A673 (cell line): ENCODE results near the gene PDGFD.

ENCODE experiments used
- CTCF ChIP-seq: fragments of 300-800, 200-600 bp; sonication (generic); conservative IDR thresholded peaks from 2 replicates; pipeline ENCODE4 v1.5.1; 2017; ENCODE audit warnings: low read depth, mild to moderate bottlenecking, antibody characterized with exemption, low read length, moderate library complexity, mixed read lengths
- EZH2 ChIP-seq: fragments of 200-600 bp; sonication (generic); IDR thresholded peaks from 2 replicates; pipeline ENCODE4 v1.6.1; 2017; ENCODE audit warnings: borderline replicate concordance, low read depth, mild to moderate bottlenecking, mixed read lengths, antibody characterized with exemption, low read length; ENCODE audit not compliant: poor library complexity, severe bottlenecking

DNA sequence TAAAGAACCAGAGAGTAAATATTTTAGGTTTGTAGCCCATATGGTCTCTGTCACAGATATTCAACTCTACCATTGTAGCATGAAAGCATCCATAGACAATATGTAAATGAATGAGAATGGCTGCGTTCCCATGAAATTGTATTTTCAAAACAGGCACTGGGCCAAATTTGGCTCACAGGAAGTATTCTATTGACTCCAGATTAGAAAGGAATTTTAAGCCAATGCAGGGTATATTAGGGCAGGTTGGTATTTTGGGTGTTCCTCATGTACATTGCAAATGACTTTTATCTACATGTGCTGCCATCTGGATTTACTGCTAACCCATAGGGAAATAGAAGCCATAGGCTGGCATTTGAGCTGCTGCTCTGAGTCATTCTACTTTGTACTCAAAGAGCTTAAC lies 35.1 kb upstream of the PDGFD start:
- TF ChIP-seq CTCF (no peak), EZH2 (no peak)
